ENCODE data around the gene TLR6. TPM values are rescaled to one million over a fixed set of nuclear protein-coding genes. Genes with fewer than 3 reads are reported as not detected.

Gene TLR6
- total and polyA plus RNA-seq, 11 donors: 0.15 to 9.8 (median 1.2) TPM

DNA sequence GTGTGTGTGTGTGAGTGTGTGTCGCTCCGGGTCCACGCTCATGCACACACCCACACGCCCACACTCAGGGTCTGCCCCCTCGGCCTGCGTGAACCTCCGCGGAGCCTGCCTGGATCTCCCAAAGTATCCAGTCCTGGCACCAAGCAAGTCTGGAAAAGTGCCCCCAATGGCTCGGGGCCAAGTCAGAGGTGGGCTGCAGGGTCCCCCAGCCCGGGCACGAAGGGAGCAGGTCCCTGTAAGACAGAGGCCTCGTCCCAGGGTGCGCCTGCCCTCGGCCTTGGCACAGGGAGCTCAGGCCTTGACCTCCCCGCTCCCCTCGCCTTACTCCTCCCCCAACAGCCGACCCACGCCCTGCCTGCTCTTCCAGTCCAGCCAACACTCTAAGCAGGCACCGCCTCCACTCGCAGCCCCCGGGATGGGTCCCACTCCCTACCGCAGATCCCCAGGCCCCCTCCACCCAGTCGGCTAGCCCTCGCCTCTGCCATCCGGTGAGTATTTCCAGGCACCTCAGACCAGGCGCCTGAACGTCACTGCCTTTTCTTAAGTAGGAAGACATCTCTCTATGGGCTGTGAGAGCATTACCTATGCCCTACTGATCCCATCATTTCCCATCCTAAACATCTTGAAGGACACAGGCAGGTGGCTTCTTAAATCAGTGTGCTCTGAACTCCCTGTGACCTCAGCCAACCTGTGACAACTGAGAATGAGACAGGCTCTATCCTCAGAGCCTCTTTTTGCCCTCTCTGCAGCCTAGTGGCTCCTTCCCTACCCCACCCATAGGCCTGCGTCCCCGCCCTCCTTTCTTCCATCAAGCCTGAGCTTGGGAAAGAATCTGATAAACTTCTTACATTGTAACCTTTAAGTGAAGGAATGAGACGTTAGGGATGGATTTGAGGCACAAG is 11.7 kb upstream of the TLR6 start:
- peak; percentile 50 to 75 (median 65) for DNase-seq
- intact Hi-C loops (cut with DNase I): loop anchor here in 3 of 10 donors (10.0 kb wide), 3 partner anchors 114 to 804 kb away; no protein-coding TSS in a partner anchor
- peak; percentile 38 to 73 (median 70) for ATAC-seq
- Histone ChIP-seq H3K9me3 (no peaks in the 10 kb centered on the region), H3K4me1 (peaks cover 0 to 55% (median 16%) of the 10 kb centered on the region in 12 donors), H3K36me3 (peaks cover 0 to 26% (median 8%) of the 10 kb centered on the region in 9 donors), H3K27ac (peak overlapping the region; percentile 75 to 96 (median 89)), H3K4me3 (peak overlapping the region; percentile 67 to 93 (median 88)), H3K27me3 (no peaks in the 10 kb centered on the region)
- WGBS, 4 donors: 8 to 17% (median 12%) methylated on average over 21 to 30 of the region's 30 CpGs
- TF ChIP-seq, protein P1, sequence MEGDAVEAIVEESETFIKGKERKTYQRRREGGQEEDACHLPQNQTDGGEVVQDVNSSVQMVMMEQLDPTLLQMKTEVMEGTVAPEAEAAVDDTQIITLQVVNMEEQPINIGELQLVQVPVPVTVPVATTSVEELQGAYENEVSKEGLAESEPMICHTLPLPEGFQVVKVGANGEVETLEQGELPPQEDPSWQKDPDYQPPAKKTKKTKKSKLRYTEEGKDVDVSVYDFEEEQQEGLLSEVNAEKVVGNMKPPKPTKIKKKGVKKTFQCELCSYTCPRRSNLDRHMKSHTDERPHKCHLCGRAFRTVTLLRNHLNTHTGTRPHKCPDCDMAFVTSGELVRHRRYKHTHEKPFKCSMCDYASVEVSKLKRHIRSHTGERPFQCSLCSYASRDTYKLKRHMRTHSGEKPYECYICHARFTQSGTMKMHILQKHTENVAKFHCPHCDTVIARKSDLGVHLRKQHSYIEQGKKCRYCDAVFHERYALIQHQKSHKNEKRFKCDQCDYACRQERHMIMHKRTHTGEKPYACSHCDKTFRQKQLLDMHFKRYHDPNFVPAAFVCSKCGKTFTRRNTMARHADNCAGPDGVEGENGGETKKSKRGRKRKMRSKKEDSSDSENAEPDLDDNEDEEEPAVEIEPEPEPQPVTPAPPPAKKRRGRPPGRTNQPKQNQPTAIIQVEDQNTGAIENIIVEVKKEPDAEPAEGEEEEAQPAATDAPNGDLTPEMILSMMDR (IDR thresholded peaks at IDR 0.05): no peak
- TF ChIP-seq POLR2A (IDR thresholded peaks at IDR 0.05): no peak

DNA sequence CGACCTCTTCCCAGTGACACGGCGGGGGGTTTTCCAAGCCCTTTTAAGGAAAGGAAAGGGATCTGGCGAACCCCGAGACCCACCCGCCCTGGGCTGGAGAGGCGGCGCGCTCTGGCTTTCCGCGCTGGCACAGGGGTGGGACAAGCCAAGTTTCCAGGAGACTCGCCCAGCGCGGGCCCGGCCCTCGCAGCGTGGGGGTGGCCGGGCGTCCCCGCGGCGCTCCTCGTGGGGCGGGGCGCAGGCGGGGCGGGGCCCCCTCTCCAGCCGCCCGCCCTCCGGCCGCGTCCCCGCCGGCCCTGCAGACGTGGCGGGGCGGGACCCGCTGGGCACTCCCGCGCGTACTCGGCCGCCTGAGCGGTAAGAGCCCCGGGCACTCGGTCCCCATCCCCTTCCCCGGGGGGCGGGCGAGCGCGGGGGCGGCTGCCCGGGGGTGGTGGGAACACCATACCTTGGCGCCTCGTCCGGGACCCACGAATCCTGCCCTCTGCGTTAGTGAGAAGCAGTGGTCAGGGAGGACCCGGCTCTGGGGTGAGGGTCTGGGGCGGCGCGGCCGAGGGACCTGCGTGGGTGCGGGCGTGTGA is 11.0 kb upstream of the TLR6 start, which contains the start of gene FAM114A1:
TSS of gene FAM114A1 (plus strand) at position 329 of the 581 bp plus-strand sequence. CDS start 10,273 bp downstream, outside the sequence.
- peak within 1 kb of the TSS; percentile 67 to 93 (median 88) for H3K4me3 ChIP-seq
- H3K4me1 ChIP-seq: peaks cover 0 to 48% (median 16%) of the 10 kb centered on the region in 12 donors
- no peaks in the 10 kb centered on the region for H3K27me3 ChIP-seq
- WGBS, 4 donors: 0 to 1% (median 1%) methylated on average over 18 to 66 of the region's 66 CpGs
- H3K27ac ChIP-seq: peak within 1 kb of the TSS; percentile 75 to 96 (median 89)
- H3K9me3 ChIP-seq: no peaks in the 10 kb centered on the region
- DNase-seq: peak; percentile 87 to 92 (median 88)
- H3K36me3 ChIP-seq: peaks cover 0 to 19% (median 8%) of the 10 kb centered on the region in 9 donors
- TF ChIP-seq, protein P1 (IDR thresholded peaks at IDR 0.05): peak in 2 of 12 donors; percentile 8 to 13
- no peak for TF ChIP-seq POLR2A (IDR thresholded peaks at IDR 0.05)
- peak; percentile 84 to 98 (median 95) for ATAC-seq
- intact Hi-C loops (cut with DNase I): loop anchor here in 3 of 10 donors (10.0 kb wide), 3 partner anchors 113 to 803 kb away; no protein-coding TSS in a partner anchor

DNA sequence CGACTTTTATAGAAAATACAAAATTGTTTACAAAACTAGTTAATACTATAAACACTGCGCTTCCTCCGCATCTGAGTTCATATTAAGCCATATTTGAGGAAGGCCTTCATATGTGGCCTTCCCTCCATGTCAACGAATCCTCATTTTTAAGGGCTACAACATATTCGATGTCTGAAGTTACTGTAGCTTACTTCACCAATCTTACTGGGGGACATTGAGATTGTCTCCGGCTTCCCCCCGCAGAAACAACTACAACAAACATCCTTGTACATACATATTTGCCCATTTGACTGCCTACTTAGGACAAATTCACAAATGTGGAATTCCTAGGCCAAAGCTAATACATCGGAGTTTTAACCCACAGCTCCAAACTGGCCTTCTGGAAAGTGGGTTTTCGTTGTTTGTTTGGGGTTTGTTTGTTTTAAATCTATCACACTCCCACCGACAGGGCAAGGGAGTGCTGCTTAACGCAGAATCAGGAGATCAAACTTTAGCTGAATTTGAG is 10.4 kb upstream of the TLR6 start:
- TF ChIP-seq, protein P1 (IDR thresholded peaks at IDR 0.05): no peak
- TF ChIP-seq POLR2A (IDR thresholded peaks at IDR 0.05): no peak
- WGBS, 4 donors: 50 to 55% (median 54%) methylated on average over 11 of the region's 11 CpGs
- ATAC-seq: no peak
- Histone ChIP-seq H3K27ac (peak overlapping the region; percentile 1 to 96 (median 89)), H3K4me1 (peaks cover 0 to 42% (median 16%) of the 10 kb centered on the region in 12 donors), H3K36me3 (peaks cover 0 to 15% (median 6%) of the 10 kb centered on the region in 9 donors), H3K27me3 (no peaks in the 10 kb centered on the region), H3K9me3 (no peaks in the 10 kb centered on the region), H3K4me3 (peak overlapping the region in 11 of 12 donors; percentile 67 to 93 (median 89))
- no peak for DNase-seq
- intact Hi-C loops (cut with DNase I): loop anchor here in 3 of 10 donors (10.0 kb wide), 3 partner anchors 112 to 802 kb away; no protein-coding TSS in a partner anchor

All from heart left ventricle (tissue), 16 donors.